ENCODE results near the gene BRINP1. TPM values are rescaled to one million over a fixed set of nuclear protein-coding genes. Genes with fewer than 3 reads are reported as not detected.

Gene BRINP1
- total RNA-seq, 1 experiment from 2014 or later: 14.0 TPM

DNA sequence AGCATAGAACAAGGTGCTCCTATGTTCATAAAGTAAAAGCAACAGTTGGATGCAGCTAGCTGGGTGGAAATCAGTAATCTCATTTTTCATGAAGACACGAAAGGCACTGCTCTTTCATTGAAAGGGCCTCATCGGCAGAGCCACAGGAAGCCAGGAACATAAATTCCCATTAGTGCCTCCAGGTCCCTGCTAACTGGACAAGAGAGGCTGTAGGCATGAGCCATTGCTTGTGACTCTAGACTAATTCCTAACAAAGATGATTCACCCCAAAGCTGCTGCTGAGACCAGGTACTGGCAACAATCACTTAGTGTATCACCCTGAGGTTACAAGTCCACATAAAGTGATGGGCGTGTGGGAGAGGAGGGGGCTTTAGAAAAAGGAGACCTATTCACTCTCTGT is 141.8 kb downstream of the BRINP1 start:
- H3K23ac ChIP-seq (ENCODE audit: insufficient read length, low read depth, low read length): no peak overlapping the region
- no peaks in the 10 kb centered on the region for H3K9me3 Mint-ChIP-seq
- no peaks in the 10 kb centered on the region for H3K4me1 ChIP-seq (ENCODE audit: insufficient read depth, low read length)
- H3K27ac ChIP-seq (ENCODE audit: insufficient read length, low read depth, low read length): no peak overlapping the region
- no peak overlapping the region for H3K56ac ChIP-seq (ENCODE audit: insufficient read length, low read depth, low read length)
- no peak overlapping the region for H3K4me3 Mint-ChIP-seq
- H2AFZ ChIP-seq (ENCODE audit: low read length): no peak overlapping the region
- H2AK5ac ChIP-seq (ENCODE audit: insufficient read length, low read length): no peak overlapping the region
- no peak overlapping the region for H3K9ac ChIP-seq (ENCODE audit: extremely low read depth, insufficient read length, low read length)
- peaks cover 0 to 2% (median 0%) of the 10 kb centered on the region in 3 experiments; a peak in 1 of 7 replicates for H3K36me3 Mint-ChIP-seq (ENCODE audit: insufficient read depth in 1 of 3, low read depth in 3 of 3)
- DNase-seq: no peak
- H2BK5ac ChIP-seq (ENCODE audit: insufficient read length, low read length): no peak overlapping the region
- H2BK15ac ChIP-seq (ENCODE audit: low read depth, low read length): no peak overlapping the region
- H4K20me1 ChIP-seq (ENCODE audit: control insufficient read depth, insufficient read depth, insufficient read length): no peaks in the 10 kb centered on the region
- no peak overlapping the region for H3T11ph ChIP-seq (ENCODE audit: low read length)
- TF ChIP-seq, protein P1, sequence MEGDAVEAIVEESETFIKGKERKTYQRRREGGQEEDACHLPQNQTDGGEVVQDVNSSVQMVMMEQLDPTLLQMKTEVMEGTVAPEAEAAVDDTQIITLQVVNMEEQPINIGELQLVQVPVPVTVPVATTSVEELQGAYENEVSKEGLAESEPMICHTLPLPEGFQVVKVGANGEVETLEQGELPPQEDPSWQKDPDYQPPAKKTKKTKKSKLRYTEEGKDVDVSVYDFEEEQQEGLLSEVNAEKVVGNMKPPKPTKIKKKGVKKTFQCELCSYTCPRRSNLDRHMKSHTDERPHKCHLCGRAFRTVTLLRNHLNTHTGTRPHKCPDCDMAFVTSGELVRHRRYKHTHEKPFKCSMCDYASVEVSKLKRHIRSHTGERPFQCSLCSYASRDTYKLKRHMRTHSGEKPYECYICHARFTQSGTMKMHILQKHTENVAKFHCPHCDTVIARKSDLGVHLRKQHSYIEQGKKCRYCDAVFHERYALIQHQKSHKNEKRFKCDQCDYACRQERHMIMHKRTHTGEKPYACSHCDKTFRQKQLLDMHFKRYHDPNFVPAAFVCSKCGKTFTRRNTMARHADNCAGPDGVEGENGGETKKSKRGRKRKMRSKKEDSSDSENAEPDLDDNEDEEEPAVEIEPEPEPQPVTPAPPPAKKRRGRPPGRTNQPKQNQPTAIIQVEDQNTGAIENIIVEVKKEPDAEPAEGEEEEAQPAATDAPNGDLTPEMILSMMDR (conservative IDR thresholded peaks at IDR 0.05): no peak
- H3K27me3 ChIP-seq (ENCODE audit: insufficient read depth, low read length): no peaks in the 10 kb centered on the region
- no peak overlapping the region for H3K4ac ChIP-seq (ENCODE audit: low read depth, low read length)
- no peaks in the 10 kb centered on the region for H3K23me2 ChIP-seq (ENCODE audit: insufficient read length, low read depth, low read length, poor library complexity, severe bottlenecking)
- no peaks in the 10 kb centered on the region for H3K4me1 Mint-ChIP-seq
- H3K9me3 ChIP-seq (ENCODE audit: control insufficient read depth, low read depth, low read length): no peaks in the 10 kb centered on the region
- H4K91ac ChIP-seq (ENCODE audit: insufficient read length, low read depth, low read length): no peak overlapping the region
- no peak overlapping the region for H2BK12ac ChIP-seq (ENCODE audit: insufficient read length, low read depth, low read length)
- H3K79me2 ChIP-seq (ENCODE audit: insufficient read depth, low read length): no peaks in the 10 kb centered on the region
- H3K4me2 ChIP-seq (ENCODE audit: insufficient read depth, insufficient read length, low read length): no peak overlapping the region
- no peak overlapping the region for H3K27ac Mint-ChIP-seq
- H2BK120ac ChIP-seq (ENCODE audit: low read depth, low read length, poor library complexity, severe bottlenecking): no peak overlapping the region
- H3K79me1 ChIP-seq (ENCODE audit: insufficient read depth, low read depth, low read length, poor library complexity, severe bottlenecking): no peaks in the 10 kb centered on the region
- H2BK20ac ChIP-seq (ENCODE audit: low read depth, low read length, poor library complexity, severe bottlenecking): no peak overlapping the region
- no CpG with 5 or more reads among the region's 3 CpGs for WGBS (ENCODE audit: extremely low coverage, insufficient read length, low lambda C conversion rate)
- no peak overlapping the region for H3K14ac ChIP-seq (ENCODE audit: insufficient read depth, low read length)
- H4K8ac ChIP-seq (replicated peaks; ENCODE audit: insufficient read length, low read depth, low read length): no peak overlapping the region
- no peak overlapping the region for H4K5ac ChIP-seq (ENCODE audit: insufficient read length, low read depth, low read length)
- no peak overlapping the region for H3K18ac ChIP-seq (ENCODE audit: insufficient read length, low read depth, low read length)
- H3K27me3 Mint-ChIP-seq (ENCODE audit: low read depth): no peaks in the 10 kb centered on the region

Measured in H9 (cell line).